IPS-15b (cell line): Measurements from ENCODE around the gene LRRC8C.
A peak's percentile ranks its signal among the peaks of the same experiment; 100 is the strongest.
"Not testable (repeated sequence)": the region's sequence is repeated elsewhere in the genome, so short reads cannot be mapped to it uniquely, and the experiment has no call there.

Source experiments
- H3K27me3 ChIP-seq: one replicate; pipeline ENCODE4 v1.6.1; 2013; ENCODE audit warnings: low read length; ENCODE audit not compliant: control insufficient read depth, insufficient read depth
- H3K36me3 ChIP-seq: one replicate; pipeline ENCODE4 v1.6.1; 2013; ENCODE audit warnings: low read length; ENCODE audit not compliant: control insufficient read depth, insufficient read depth
- H3K4me1 ChIP-seq: one replicate; pipeline ENCODE4 v1.6.1; 2013; ENCODE audit warnings: mild to moderate bottlenecking, low read length; ENCODE audit not compliant: control insufficient read depth, insufficient read depth
- H3K4me3 ChIP-seq: one replicate; pipeline ENCODE4 v1.5.1; 2013; ENCODE audit warnings: low read depth, low read length
- H3K9ac ChIP-seq: one replicate; pipeline ENCODE4 v1.6.1; 2013; ENCODE audit warnings: low read depth, mild to moderate bottlenecking, low read length
- H3K9me3 ChIP-seq: one replicate; pipeline ENCODE4 v1.6.1; 2013; ENCODE audit warnings: mild to moderate bottlenecking, low read length; ENCODE audit not compliant: control insufficient read depth, insufficient read depth

Gene LRRC8C

GRCh38 chr1:89632657-89633247 is at the start of gene LRRC8C:
Gene LRRC8C, plus strand, starts transcription at chr1:89633120. Its CDS starts 53,354 bp downstream, at chr1:89686474.
- Histone ChIP-seq H3K4me1 (peaks cover 9% of the 10 kb centered on the region), H3K9me3 (no peaks in the 10 kb centered on the region), H3K4me3 (peak within 1 kb of the TSS; percentile 82), H3K9ac (peak within 1 kb of the TSS; percentile 50), H3K36me3 (no peaks in the 10 kb centered on the region), H3K27me3 (peaks cover 46% of the 10 kb centered on the region)

- no peak overlapping the region for H3K9ac ChIP-seq
- H3K27me3 ChIP-seq: no peaks in the 10 kb centered on the region
- H3K4me3 ChIP-seq: no peak overlapping the region
- H3K4me1 ChIP-seq: peaks cover 4% of the 10 kb centered on the region
- peaks cover 5% of the 10 kb centered on the region for H3K36me3 ChIP-seq
- H3K9me3 ChIP-seq: no peaks in the 10 kb centered on the region
These were observed 48.7 kb upstream of the LRRC8C start for GRCh38 chr1:89584211-89584610.

- no peak overlapping the region for H3K4me3 ChIP-seq
- H3K4me1 ChIP-seq: peaks cover 4% of the 10 kb centered on the region
- peaks cover 5% of the 10 kb centered on the region for H3K36me3 ChIP-seq
- no peaks in the 10 kb centered on the region for H3K9me3 ChIP-seq
- H3K27me3 ChIP-seq: no peaks in the 10 kb centered on the region
- no peak overlapping the region for H3K9ac ChIP-seq
These were observed 48.1 kb upstream of the LRRC8C start for GRCh38 chr1:89584781-89585180.

GRCh38 chr1:89587729-89588161 is 45.2 kb upstream of the LRRC8C start:
- Histone ChIP-seq H3K9ac (no peak overlapping the region), H3K4me1 (peaks cover 9% of the 10 kb centered on the region), H3K36me3 (peaks cover 5% of the 10 kb centered on the region), H3K27me3 (no peaks in the 10 kb centered on the region), H3K4me3 (no peak overlapping the region), H3K9me3 (no peaks in the 10 kb centered on the region)

GRCh38 chr1:89588480-89588879 is 44.4 kb upstream of the LRRC8C start:
- H3K9me3 ChIP-seq: no peaks in the 10 kb centered on the region
- peaks cover 9% of the 10 kb centered on the region for H3K4me1 ChIP-seq
- no peaks in the 10 kb centered on the region for H3K36me3 ChIP-seq
- H3K27me3 ChIP-seq: no peaks in the 10 kb centered on the region
- no peak overlapping the region for H3K4me3 ChIP-seq
- H3K9ac ChIP-seq: no peak overlapping the region

- peaks cover 15% of the 10 kb centered on the region for H3K4me1 ChIP-seq
- no peaks in the 10 kb centered on the region for H3K36me3 ChIP-seq
- H3K4me3 ChIP-seq: no peak overlapping the region
- no peaks in the 10 kb centered on the region for H3K27me3 ChIP-seq
- no peaks in the 10 kb centered on the region for H3K9me3 ChIP-seq
- H3K9ac ChIP-seq: no peak overlapping the region
These were observed 43.4 kb upstream of the LRRC8C start for GRCh38 chr1:89589515-89589914.

GRCh38 chr1:89590341-89591080 is 42.4 kb upstream of the LRRC8C start:
- no peaks in the 10 kb centered on the region for H3K9me3 ChIP-seq
- no peaks in the 10 kb centered on the region for H3K27me3 ChIP-seq
- H3K9ac ChIP-seq: no peak overlapping the region
- H3K4me3 ChIP-seq: no peak overlapping the region
- peaks cover 15% of the 10 kb centered on the region for H3K4me1 ChIP-seq
- no peaks in the 10 kb centered on the region for H3K36me3 ChIP-seq

- H3K36me3 ChIP-seq, H3K4me3 ChIP-seq, H3K9me3 ChIP-seq, H3K9ac ChIP-seq, H3K27me3 ChIP-seq: not testable (repeated sequence)
- peaks cover 15% of the 10 kb centered on the region for H3K4me1 ChIP-seq
These were observed 40.0 kb upstream of the LRRC8C start for GRCh38 chr1:89592861-89593302.

GRCh38 chr1:89594096-89594740 is 38.7 kb upstream of the LRRC8C start:
- no peaks in the 10 kb centered on the region for H3K36me3 ChIP-seq
- no peaks in the 10 kb centered on the region for H3K27me3 ChIP-seq
- no peak overlapping the region for H3K4me3 ChIP-seq
- H3K9ac ChIP-seq: no peak overlapping the region
- peaks cover 24% of the 10 kb centered on the region for H3K4me1 ChIP-seq
- H3K9me3 ChIP-seq: no peaks in the 10 kb centered on the region

- no peaks in the 10 kb centered on the region for H3K9me3 ChIP-seq
- no peaks in the 10 kb centered on the region for H3K36me3 ChIP-seq
- no peak overlapping the region for H3K4me3 ChIP-seq
- no peak overlapping the region for H3K9ac ChIP-seq
- H3K4me1 ChIP-seq: peaks cover 20% of the 10 kb centered on the region
- H3K27me3 ChIP-seq: no peaks in the 10 kb centered on the region
These were observed 36.2 kb upstream of the LRRC8C start for GRCh38 chr1:89596698-89597097.

- Histone ChIP-seq H3K4me3 (no peak overlapping the region), H3K9me3 (no peaks in the 10 kb centered on the region), H3K4me1 (peaks cover 20% of the 10 kb centered on the region), H3K36me3 (no peaks in the 10 kb centered on the region), H3K9ac (no peak overlapping the region), H3K27me3 (no peaks in the 10 kb centered on the region)
These were observed 34.2 kb upstream of the LRRC8C start for GRCh38 chr1:89598450-89599331.
